Activated CD4-positive, alpha-beta T cell treated with anti-CD3 and anti-CD28 coated beads for 4 hours (primary cell): ENCODE measurements around the gene PLEKHG5.

ENCODE experiments used
- DNase-seq, 2 donors: peaks; one replicate each; pipeline ENCODE4 v3.0.0-alpha.2; 2020

The PLEKHG5 gene

DNA sequence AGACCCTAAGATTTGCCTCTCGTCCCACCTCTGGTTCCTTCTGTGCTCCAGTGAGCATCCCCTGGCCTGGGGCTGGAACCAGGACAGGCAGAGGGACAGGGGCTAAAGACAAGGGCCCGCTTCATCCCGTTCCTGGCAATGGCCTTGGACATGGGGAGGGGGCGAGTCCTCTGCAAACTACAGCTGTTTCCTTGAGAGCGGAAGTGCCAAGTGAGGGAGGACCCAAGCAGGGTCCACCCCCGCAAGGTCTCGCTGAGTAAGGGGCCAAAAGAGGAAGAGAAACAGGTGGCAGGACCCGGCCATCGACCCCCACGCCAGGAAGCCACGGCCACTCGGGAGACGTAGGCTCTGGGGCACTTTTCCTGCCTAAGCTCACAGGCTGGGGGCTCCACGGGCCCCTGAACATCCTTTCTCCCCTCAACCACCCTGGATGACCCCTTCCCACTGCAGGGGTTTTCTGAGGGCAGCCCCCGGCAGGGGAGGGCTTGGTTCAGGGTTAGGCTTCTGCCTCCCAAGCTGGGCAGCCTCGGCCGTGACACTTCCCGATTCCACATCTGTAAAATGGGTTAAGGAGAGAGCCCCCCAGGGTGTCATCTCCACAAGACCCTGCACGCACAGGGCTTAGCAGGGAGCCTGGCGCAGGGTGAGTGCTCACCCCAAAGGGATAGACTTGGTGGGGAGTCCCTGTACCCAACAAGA lies 17.9 kb upstream of the PLEKHG5 start:
- no peak for DNase-seq

GRCh38 chr1:6508816-6509189 lies 17.3 kb upstream of the PLEKHG5 start:
- DNase-seq = no peak

DNA sequence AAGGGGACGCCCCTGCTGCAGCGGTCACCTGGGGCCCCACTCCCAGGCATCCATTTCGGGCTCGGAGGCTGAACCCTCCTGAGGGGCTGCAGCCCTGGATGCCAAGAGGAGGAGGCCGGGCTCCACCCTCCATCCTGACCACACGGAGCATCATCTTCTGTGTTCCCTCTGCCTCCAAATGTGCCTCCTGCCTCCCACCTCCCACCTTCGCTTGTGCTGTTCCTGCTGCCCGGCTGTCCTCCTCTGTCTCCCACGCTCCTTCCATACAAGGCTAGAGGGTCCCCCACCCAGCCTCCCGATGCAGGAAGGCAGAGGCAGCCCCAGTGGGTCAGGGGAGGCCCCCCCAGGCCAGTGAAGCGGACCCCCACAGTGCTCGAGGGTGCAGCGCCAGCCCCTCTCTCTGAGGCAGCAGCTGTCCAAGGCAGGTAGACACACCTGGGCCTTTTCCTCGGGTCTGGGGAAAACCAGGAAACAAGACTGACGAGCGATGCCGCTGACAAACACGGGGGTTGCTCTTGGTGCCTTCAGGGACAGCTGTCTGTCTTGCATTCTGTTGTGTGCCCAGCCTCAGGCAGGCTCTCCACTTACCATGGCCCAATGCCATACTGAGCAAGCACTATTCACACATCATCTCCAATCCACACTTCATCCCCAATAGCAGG lies 16.8 kb upstream of the PLEKHG5 start:
- DNase-seq = no peak

DNA sequence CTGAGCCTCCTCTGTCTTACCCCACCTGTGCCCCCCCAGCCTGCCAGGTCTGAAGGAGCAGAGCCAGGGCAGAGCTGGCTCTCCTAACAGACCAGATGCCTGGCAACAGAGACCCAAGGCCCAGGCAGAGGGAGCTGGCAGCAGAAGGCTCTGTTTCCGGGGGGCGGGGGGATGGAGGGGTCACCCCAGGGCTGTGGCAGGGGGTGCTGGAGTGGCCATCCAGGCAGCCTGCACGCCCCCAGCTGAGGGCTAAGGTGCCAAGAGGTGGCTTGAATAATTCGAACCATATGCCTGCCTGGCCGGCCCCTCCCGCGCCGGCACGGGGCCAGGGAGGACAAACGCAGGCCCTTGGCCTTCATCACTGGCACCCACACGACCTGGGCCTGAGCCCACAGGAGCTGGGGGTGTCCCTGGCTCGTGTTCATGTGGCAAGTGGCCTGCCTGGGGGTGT lies 16.0 kb upstream of the PLEKHG5 start:
- no peak for DNase-seq

GRCh38 chr1:6507037-6507428 lies 15.6 kb upstream of the PLEKHG5 start:
- DNase-seq = no peak

DNA sequence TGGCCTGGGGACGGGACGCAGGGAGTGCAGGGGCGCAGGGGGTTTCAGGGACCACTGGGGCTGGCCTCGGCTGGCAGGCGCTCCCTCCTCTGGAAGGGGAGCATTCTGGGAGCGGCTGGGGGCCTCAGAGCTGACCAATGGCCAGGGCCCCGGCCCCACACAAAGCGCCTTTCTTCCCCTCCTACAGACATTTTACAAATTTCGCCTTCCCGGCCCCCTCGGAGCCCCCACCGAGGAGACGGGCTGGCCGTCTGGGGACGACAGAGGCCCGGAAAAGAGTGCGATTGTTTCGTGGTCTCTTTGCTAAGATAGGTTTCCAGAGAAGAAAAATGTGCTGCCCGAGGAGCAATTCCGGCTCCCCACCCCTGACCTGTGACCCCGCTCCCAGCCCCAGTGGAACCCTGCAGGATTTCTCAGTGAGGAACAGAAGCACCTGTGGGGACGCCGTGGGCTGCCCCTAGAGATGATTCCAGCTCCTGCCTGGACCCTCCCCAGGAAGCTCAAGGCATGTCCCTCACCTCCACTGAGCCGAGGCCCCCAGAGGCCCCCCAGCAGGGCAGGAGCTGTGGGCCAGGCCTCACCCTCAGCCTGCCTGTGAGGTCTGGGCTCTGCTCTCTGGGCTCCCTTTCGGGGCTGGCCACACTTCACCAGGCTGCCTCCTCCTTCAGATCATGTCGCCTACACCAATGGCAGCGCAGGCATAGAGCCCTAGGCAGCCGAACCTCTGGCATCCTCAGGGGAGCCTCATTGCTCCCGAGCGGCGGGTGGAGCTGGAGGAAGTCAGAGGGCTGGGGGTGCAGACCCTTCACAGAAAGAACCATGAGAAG lies 15.0 kb upstream of the PLEKHG5 start:
- DNase-seq = no peak

- DNase-seq = no peak
Observed at GRCh38 chr1:6505367-6506209, 14.1 kb upstream of the PLEKHG5 start.

DNA sequence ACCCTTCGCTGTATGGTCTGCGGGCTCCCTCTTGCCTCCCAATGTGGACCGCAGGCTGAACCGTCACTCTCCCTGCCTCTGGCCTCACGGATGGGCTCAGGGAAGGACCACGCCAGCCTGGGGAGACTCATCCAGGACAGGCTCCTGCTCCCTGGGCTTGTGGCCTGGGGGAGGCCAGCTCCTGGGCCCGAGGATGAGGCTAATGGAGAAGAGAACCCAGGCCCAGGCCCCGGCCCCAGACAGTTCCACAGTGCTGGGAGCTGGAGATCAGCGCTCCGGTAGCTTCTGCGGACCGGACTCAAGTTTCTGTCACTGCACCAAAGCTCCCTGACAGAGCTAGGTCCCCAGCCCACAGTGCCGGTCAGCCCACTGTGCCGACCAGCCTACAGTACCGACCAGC lies 13.4 kb upstream of the PLEKHG5 start:
- DNase-seq = no peak

DNA sequence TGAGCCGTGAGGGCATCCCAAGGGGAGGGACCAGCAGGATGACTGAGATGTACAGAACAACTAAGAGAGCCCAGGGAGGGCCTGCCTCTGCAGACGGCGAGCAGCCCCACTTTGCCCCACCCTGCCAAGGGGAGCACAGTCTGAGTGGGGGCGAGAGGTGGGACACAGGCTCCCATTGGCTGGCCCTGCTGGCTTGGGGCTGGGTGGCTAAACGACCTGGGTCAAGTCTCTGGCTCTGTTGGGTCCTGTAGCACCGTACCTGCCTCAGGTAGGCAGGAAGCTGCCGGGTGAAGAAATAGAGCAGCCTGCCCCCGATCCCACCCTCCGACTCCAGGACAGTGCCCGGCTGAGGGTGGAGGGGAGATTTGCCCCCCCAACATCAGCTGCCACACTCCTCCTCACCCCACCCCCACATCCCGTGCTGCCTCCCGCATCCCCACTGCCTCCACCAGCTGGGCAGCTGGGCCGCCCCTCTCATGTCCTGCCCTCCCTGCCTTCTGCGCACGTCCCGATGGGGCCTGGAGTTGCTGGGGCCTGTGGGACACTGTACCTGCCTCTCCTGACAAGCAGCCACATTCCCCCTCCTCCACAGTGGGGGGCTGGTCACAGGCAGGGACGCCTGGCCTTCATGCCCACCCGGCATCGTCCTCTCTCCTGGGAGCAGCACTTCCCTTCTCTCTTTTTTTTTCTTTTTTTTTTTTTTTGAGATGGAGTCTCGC lies 12.6 kb upstream of the PLEKHG5 start:
- DNase-seq = no peak

DNA sequence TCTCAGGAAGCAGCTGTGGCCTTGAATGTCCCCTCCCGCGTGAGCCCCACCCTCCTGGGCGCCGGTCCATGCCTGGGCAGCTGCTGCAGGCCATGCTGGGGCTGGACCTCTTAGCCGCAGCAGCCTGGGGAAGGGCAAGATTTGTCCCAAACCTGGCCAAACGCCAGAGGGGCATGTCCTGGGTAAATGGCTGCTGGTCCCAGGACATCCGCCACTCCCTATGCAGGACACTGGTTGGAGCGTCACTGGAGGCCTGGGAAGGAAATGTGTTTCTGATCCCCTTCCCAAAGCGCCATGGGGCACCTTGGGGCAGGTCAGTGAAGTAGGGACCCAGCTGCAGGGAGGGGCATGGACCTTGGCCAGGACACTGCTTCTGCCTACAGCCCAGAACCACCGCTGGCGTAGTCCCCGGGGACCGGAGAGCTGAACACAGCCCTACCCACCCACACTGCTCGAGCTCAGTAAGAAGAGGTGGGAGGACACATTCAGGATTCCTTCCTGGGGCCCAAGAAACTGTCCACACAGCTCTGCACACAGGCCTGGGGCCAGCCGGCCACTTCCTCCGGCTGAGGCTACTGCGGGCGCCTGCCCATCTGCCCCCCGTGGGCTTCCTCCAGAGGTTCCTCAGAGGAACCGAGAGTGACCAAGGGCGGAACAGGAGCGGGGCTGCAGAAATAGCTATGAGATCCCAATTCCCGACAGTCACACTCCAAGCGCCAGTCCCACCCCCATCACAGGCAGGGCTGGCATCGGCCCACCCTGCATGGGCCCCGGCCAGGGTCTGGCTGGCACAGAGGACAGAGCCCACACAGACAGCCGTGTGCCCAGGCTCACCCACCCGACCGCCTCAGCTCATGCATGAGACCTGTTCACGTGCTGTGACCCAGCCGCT lies 10.8 kb upstream of the PLEKHG5 start:
- DNase-seq = no peak

DNA sequence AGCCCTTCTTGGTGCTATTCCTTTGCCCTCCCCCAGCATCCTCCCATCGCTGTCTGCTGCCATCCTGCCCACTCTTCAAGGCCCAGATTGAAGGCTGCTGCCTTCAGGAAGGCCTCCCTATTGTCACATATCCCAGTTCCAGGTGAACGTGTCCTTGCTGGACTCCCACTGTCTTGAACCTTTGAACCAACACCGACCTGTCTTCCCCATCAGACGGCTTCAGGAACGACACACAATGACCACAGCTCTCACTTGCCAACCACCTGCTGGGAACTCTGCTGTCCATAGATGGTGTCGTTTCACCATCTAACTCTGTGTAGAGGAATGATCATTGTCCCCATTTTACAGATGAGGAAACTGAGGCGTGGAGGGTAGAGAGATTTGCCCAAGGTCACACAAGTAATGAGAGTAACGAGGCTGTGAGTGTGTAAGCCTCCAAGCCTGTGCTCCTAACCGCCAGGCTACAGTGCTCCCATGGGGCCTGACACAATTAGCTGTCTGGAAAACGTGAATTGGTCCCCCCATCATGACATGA lies 9.9 kb upstream of the PLEKHG5 start:
- DNase-seq = no peak

DNA sequence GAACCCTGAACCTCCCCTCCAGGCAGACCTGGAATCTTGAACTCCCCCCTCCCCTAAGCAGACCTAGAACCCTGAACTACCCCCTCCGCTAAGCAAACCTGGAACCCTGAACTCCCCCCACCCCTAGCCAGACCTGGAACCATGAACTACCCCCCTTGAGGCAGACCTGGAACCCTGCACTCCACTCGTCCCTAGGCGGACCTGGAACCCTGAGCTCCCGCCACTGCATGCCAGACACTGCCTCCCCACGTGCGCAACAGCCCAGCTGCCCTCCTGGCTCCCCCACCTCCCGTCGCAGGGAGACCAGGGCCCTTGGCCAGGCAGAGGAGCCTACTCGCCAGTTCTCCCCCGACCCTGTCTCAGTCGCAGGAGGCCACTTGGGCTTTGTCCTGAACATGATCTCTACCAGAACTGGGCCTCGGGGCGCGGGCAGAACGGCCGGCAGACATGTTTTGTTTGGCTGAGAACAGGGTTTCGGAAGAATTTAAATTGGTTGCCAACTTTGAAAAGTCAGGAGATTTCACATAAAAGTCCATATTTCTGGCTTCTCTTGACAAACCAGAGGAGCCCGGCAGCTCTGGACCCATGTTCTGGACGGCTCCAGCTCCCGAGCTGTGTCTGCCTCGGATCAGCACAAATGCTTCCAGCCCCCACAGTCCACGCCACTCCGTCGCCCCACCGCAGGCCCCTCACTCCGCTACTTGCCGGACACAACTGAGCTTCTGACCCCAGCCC lies 9.2 kb upstream of the PLEKHG5 start:
- DNase-seq = no peak

GRCh38 chr1:6499296-6499695 lies 7.8 kb upstream of the PLEKHG5 start:
- DNase-seq = no peak

- no peak for DNase-seq
Observed at GRCh38 chr1:6498576-6499111, 7.2 kb upstream of the PLEKHG5 start.

DNA sequence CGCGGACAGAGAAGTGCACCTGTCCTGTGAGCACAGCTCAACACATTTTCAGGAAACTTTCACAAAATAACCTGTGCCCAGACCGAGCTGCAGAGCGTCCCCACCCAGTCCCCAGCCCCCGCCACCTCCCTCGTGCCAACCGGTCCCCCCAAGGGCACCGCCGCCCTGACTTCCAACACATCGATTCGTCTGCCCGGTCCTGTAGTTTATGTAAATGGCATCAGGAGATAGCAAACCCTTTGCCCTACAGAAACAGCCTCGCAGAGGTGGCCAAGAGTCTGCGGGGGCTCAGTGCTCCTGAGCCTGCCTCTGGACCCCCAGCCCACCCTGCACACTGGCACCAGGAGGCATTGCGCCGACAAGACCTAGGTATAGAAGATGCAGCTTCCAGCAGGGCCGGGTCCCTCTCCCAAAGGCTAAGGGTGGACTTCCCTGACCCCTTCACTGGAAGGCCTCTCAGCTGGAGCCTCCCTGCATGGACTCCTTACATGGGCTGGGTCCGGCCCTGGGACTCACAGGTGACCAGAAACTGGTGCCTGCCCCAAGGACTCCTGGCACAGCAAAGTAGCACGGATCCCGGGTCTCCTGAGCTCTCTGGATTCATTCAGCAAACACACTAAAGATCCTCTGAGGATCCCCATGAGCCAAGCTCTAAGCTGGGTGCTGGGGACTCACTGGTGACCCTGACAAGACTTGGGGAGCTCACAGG lies 6.6 kb upstream of the PLEKHG5 start:
- no peak for DNase-seq

- peak; percentile 31 to 56 for DNase-seq
Observed at GRCh38 chr1:6497215-6497866, 5.9 kb upstream of the PLEKHG5 start.

GRCh38 chr1:6496890-6497214 lies 5.4 kb upstream of the PLEKHG5 start:
- no peak for DNase-seq

GRCh38 chr1:6496365-6496721 lies 4.9 kb upstream of the PLEKHG5 start:
- DNase-seq = no peak
